ENCODE results near the gene DNAI2. TPM values are rescaled to one million over a fixed set of nuclear protein-coding genes. Genes with fewer than 3 reads are reported as not detected.

DNAI2 gene
- total RNA-seq, 1 donor from 2014 or later, result not detected

- ChIA-PET CTCF (no interaction called here), POLR2A (no interaction called here)
- no peaks in the 10 kb centered on the region for H3K36me3 Mint-ChIP-seq (ENCODE audit: low read depth)
- ATAC-seq (ENCODE audit: low read depth), result no peak
- TF ChIP-seq CTCF (IDR thresholded peaks at IDR 0.05), result no peak
- peaks cover 31% of the 10 kb centered on the region for H3K27me3 Mint-ChIP-seq
- H3K4me3 Mint-ChIP-seq, result no peak overlapping the region
- H3K9me3 Mint-ChIP-seq, result no peaks in the 10 kb centered on the region
- no peak for DNase-seq
- peaks cover 7% of the 10 kb centered on the region for H3K4me1 Mint-ChIP-seq
- intact Hi-C loops (cut with micrococcal nuclease), result no loop called here
- H3K27ac Mint-ChIP-seq, result no peak overlapping the region
These were observed 56.4 kb downstream of the DNAI2 start for GRCh38 chr17:74330446-74330845.

- DNase-seq, result no peak
- no peak for ATAC-seq (ENCODE audit: low read depth)
- intact Hi-C loops (cut with micrococcal nuclease), result no loop called here
- CTCF ChIA-PET, result no interaction called here
- Mint-ChIP-seq H3K27ac (no peak overlapping the region), H3K4me1 (no peaks in the 10 kb centered on the region), H3K4me3 (no peak overlapping the region), H3K27me3 (peaks cover 23% of the 10 kb centered on the region), H3K9me3 (no peaks in the 10 kb centered on the region), H3K36me3 (ENCODE audit: low read depth) (no peaks in the 10 kb centered on the region)
- TF ChIP-seq CTCF (IDR thresholded peaks at IDR 0.05), result no peak
- POLR2A ChIA-PET, result interaction anchor here (0.7 kb wide), 1 partner anchor 287 kb away, joined by 3 read pairs; no protein-coding TSS in a partner anchor
These were observed 58.1 kb downstream of the DNAI2 start for GRCh38 chr17:74332017-74332650.

GRCh38 chr17:74332763-74333283, 58.8 kb downstream of the DNAI2 start:
- Mint-ChIP-seq H3K4me1 (no peaks in the 10 kb centered on the region), H3K27me3 (peaks cover 16% of the 10 kb centered on the region), H3K27ac (no peak overlapping the region), H3K4me3 (no peak overlapping the region), H3K36me3 (ENCODE audit: low read depth) (no peaks in the 10 kb centered on the region), H3K9me3 (no peaks in the 10 kb centered on the region)
- intact Hi-C loops (cut with micrococcal nuclease), result no loop called here
- POLR2A ChIA-PET, result no interaction called here
- TF ChIP-seq CTCF (IDR thresholded peaks at IDR 0.05), result no peak
- ATAC-seq (ENCODE audit: low read depth) (no peak), DNase-seq (no peak)
- CTCF ChIA-PET, result no interaction called here

- ATAC-seq (ENCODE audit: low read depth) (no peak), DNase-seq (no peak)
- no peak overlapping the region for H3K27ac Mint-ChIP-seq
- H3K36me3 Mint-ChIP-seq (ENCODE audit: low read depth), result no peaks in the 10 kb centered on the region
- ChIA-PET POLR2A (no interaction called here), CTCF (no interaction called here)
- intact Hi-C loops (cut with micrococcal nuclease), result no loop called here
- H3K27me3 Mint-ChIP-seq, result peaks cover 15% of the 10 kb centered on the region
- H3K4me3 Mint-ChIP-seq, result no peak overlapping the region
- no peak for TF ChIP-seq CTCF (IDR thresholded peaks at IDR 0.05)
- no peaks in the 10 kb centered on the region for H3K9me3 Mint-ChIP-seq
- H3K4me1 Mint-ChIP-seq, result no peaks in the 10 kb centered on the region
These were observed 60.5 kb downstream of the DNAI2 start for GRCh38 chr17:74334393-74335039.

GRCh38 chr17:74335529-74336062, 61.6 kb downstream of the DNAI2 start:
- Mint-ChIP-seq H3K27ac (no peak overlapping the region), H3K9me3 (no peaks in the 10 kb centered on the region), H3K36me3 (ENCODE audit: low read depth) (no peaks in the 10 kb centered on the region), H3K4me1 (no peaks in the 10 kb centered on the region), H3K4me3 (no peak overlapping the region), H3K27me3 (peaks cover 12% of the 10 kb centered on the region)
- no peak for TF ChIP-seq CTCF (IDR thresholded peaks at IDR 0.05)
- CTCF ChIA-PET, result no interaction called here
- POLR2A ChIA-PET, result no interaction called here
- DNase-seq (no peak), ATAC-seq (ENCODE audit: low read depth) (no peak)
- intact Hi-C loops (cut with micrococcal nuclease), result no loop called here
